Measurements from ENCODE around the gene SKAP1.

- TF ChIP-seq CTCF (IDR thresholded peaks at IDR 0.05) (no peak), POLR2AphosphoS5 (IDR thresholded peaks at IDR 0.05) (no peak), POLR2A (IDR thresholded peaks at IDR 0.05) (no peak), EP300 (IDR thresholded peaks at IDR 0.05; ENCODE audit: low read depth) (no peak)
Measured at GRCh38 chr17:48148854-48149786, 280.9 kb downstream of the SKAP1 start.
